ENCODE measurements around the gene AFAP1L1. TPM values are rescaled to one million over a fixed set of nuclear protein-coding genes. Genes with fewer than 3 reads are reported as not detected.
A peak's percentile ranks its signal among the peaks of the same experiment; 100 is the strongest.

AFAP1L1 gene
- total and polyA plus RNA-seq, 2 of the 13 experiments (the other 11 are each of a cell fraction or from before 2014, with no cell fraction given): 0.38 to 1.0 TPM

- TF ChIP-seq CREB3 (CRISPR knock-in tag; IDR thresholded peaks at IDR 0.05) (no peak), KDM2A (CRISPR knock-in tag; IDR thresholded peaks at IDR 0.05; ENCODE audit: borderline replicate concordance, low read depth) (no peak), ZSCAN30 (CRISPR knock-in tag; IDR thresholded peaks at IDR 0.05) (no peak), ZNF781 (CRISPR knock-in tag; IDR thresholded peaks at IDR 0.05; ENCODE audit: borderline replicate concordance, not compliant biosample characterization) (no peak)
These were observed 48.4 kb upstream of the AFAP1L1 start (continued) for GRCh38 chr5:149223081-149223848.

GRCh38 chr5:149224282-149224681 is 47.4 kb upstream of the AFAP1L1 start:
- no peaks in the 10 kb centered on the region for H3K36me3 ChIP-seq (replicated peaks in 1 of 2; ENCODE audit: control insufficient read depth in 1 of 2, insufficient read depth in 2 of 2, low read length in 2 of 2)
- no TSS peak for BruUV-seq (replicated peaks)
- no peak overlapping the region for H3K27ac ChIP-seq (ENCODE audit: extremely low read length, insufficient read depth, low read length)
- ChIA-PET CTCF (ENCODE audit: low intra/inter-chr PET ratio, low total read pairs) (no interaction called here), POLR2A (no interaction called here)
- no peak overlapping the region for H2AFZ ChIP-seq (ENCODE audit: low read length)
- peaks cover 50% of the 10 kb centered on the region for H3K4me1 ChIP-seq (ENCODE audit: insufficient read depth, low read length)
- intact Hi-C loops (cut with micrococcal nuclease; ENCODE audit: unreplicated experiment) (loop anchor here (10.0 kb wide), 1 partner anchor 159 kb away; the partner anchor contains the start of gene SH3TC2), in situ Hi-C loops (cut with HindIII; ENCODE audit: extremely low pct_ligation_motif_present, low pct_unique_long_range_greater_than_20kb) (no loop called here)
- 85% methylated on average over 5 of the region's 5 CpGs for WGBS (ENCODE audit: low lambda C conversion rate)
- no peak overlapping the region for H3K9ac ChIP-seq (ENCODE audit: insufficient read depth, low read depth, low read length)
- H3K4me3 ChIP-seq (replicated peaks in 1 of 3; ENCODE audit: insufficient read depth in 1 of 3, low read depth in 2 of 3, low read length in 3 of 3): no peak overlapping the region
- no peaks in the 10 kb centered on the region for H3K79me2 ChIP-seq (ENCODE audit: insufficient read depth, low read length)
- no peak for ATAC-seq
- no peak for FAIRE-seq
- H3K4me2 ChIP-seq (ENCODE audit: low read depth, low read length): no peak overlapping the region
- H4K20me1 ChIP-seq (ENCODE audit: insufficient read depth, low read length): no peaks in the 10 kb centered on the region
- TF ChIP-seq PCBP2 (optimal IDR thresholded peaks at IDR 0.05; ENCODE audit: low read depth, low read length, poor library complexity, severe bottlenecking) (no peak), MNT (IDR thresholded peaks at IDR 0.05) (0 out of 2 replicates have a peak, but pooled peaks have one; percentile 22), PRPF4 (IDR thresholded peaks at IDR 0.05; ENCODE audit: low read depth, low read length, poor library complexity, severe bottlenecking) (no peak), ZNF777 (CRISPR knock-in tag; IDR thresholded peaks at IDR 0.05) (no peak)
- no peaks in the 10 kb centered on the region for H3K9me3 ChIP-seq (ENCODE audit: low read length)
- no peaks in the 10 kb centered on the region for H3K27me3 ChIP-seq (ENCODE audit: control insufficient read depth in 1 of 2, insufficient read depth in 2 of 2, low read length in 2 of 2)
- DNase-seq (ENCODE audit: low spot score): no peak

Measured in HepG2 (cell line).